H9 (cell line): ENCODE data around the gene MRC2. TPM values are rescaled to one million over a fixed set of nuclear protein-coding genes. Genes with fewer than 3 reads are reported as not detected.

Experiments
- DNase-seq: peaks from one replicate; pipeline ENCODE4 v3.0.0-alpha.2; 2017
- H2AFZ ChIP-seq: one replicate; pipeline ENCODE4 v1.6.1; 2013; ENCODE audit warnings: mild to moderate bottlenecking, low read length, control low read depth, moderate library complexity
- H2AK5ac ChIP-seq: 2 replicates; pipeline ENCODE4 v1.6.1; 2013; ENCODE audit warnings: low read length, control low read depth, mixed read lengths; ENCODE audit not compliant: insufficient read length
- H2BK120ac ChIP-seq: one replicate; pipeline ENCODE4 v1.6.1; 2013; ENCODE audit warnings: low read depth, mild to moderate bottlenecking, low read length, control low read depth, inconsistent platforms; ENCODE audit not compliant: poor library complexity, severe bottlenecking
- H2BK12ac ChIP-seq: 2 replicates; pipeline ENCODE4 v1.6.1; 2013; ENCODE audit warnings: low read length, control low read depth, mixed read lengths, low read depth; ENCODE audit not compliant: insufficient read length
- H2BK15ac ChIP-seq: 2 replicates; pipeline ENCODE4 v1.6.1; 2013; ENCODE audit warnings: low read depth, low read length, control low read depth
- H2BK20ac ChIP-seq: one replicate; pipeline ENCODE4 v1.6.1; 2013; ENCODE audit warnings: low read depth, mild to moderate bottlenecking, low read length, control low read depth, inconsistent platforms; ENCODE audit not compliant: poor library complexity, severe bottlenecking
- H2BK5ac ChIP-seq: 2 replicates; pipeline ENCODE4 v1.6.1; 2013; ENCODE audit warnings: low read length, control low read depth, mixed read lengths; ENCODE audit not compliant: insufficient read length
- H3K14ac ChIP-seq: 2 replicates; pipeline ENCODE4 v1.6.1; 2013; ENCODE audit warnings: low read length, control low read depth; ENCODE audit not compliant: insufficient read depth
- H3K18ac ChIP-seq: 2 replicates; pipeline ENCODE4 v1.6.1; 2013; ENCODE audit warnings: low read depth, mild to moderate bottlenecking, mixed read lengths, low read length, control low read depth; ENCODE audit not compliant: insufficient read length
- H3K23ac ChIP-seq: 2 replicates; pipeline ENCODE4 v1.6.1; 2013; ENCODE audit warnings: low read length, control low read depth, mixed read lengths, low read depth; ENCODE audit not compliant: insufficient read length
- H3K23me2 ChIP-seq: 2 replicates; pipeline ENCODE4 v1.6.1; 2013; ENCODE audit warnings: low read depth, mild to moderate bottlenecking, mixed read lengths, low read length, control low read depth; ENCODE audit not compliant: insufficient read length, poor library complexity, severe bottlenecking
- H3K27ac ChIP-seq: 2 replicates; pipeline ENCODE4 v1.5.1; 2013; ENCODE audit warnings: low read length, control low read depth, mixed read lengths, low read depth; ENCODE audit not compliant: insufficient read length
- H3K27me3 ChIP-seq: 2 replicates; pipeline ENCODE4 v1.6.1; 2013; ENCODE audit warnings: low read length, control low read depth, inconsistent platforms; ENCODE audit not compliant: insufficient read depth
- H3K4ac ChIP-seq: 2 replicates; pipeline ENCODE4 v1.6.1; 2013; ENCODE audit warnings: low read depth, mild to moderate bottlenecking, control low read depth, inconsistent platforms, low read length, moderate library complexity
- H3K4me1 ChIP-seq: 2 replicates; pipeline ENCODE4 v1.6.1; 2013; ENCODE audit warnings: low read length, control low read depth, inconsistent platforms; ENCODE audit not compliant: insufficient read depth
- H3K4me2 ChIP-seq: 2 replicates; pipeline ENCODE4 v1.6.1; 2013; ENCODE audit warnings: low read length, control low read depth, mixed read lengths; ENCODE audit not compliant: insufficient read length, insufficient read depth
- H3K56ac ChIP-seq: 2 replicates; pipeline ENCODE4 v1.6.1; 2013; ENCODE audit warnings: low read depth, mild to moderate bottlenecking, mixed read lengths, low read length, control low read depth; ENCODE audit not compliant: insufficient read length
- H3K79me1 ChIP-seq: 2 replicates; pipeline ENCODE4 v1.6.1; 2013; ENCODE audit warnings: low read depth, mild to moderate bottlenecking, moderate library complexity, low read length, control low read depth, inconsistent platforms; ENCODE audit not compliant: insufficient read depth, poor library complexity, severe bottlenecking
- H3K79me2 ChIP-seq: 2 replicates; pipeline ENCODE4 v1.6.1; 2013; ENCODE audit warnings: low read length, control low read depth, inconsistent platforms; ENCODE audit not compliant: insufficient read depth
- H3K9ac ChIP-seq: 2 replicates; pipeline ENCODE4 v1.6.1; 2013; ENCODE audit warnings: low read length, control low read depth, mixed read lengths; ENCODE audit not compliant: insufficient read length; ENCODE audit errors: extremely low read depth
- H3K9me3 ChIP-seq: one replicate; pipeline ENCODE4 v1.6.1; 2013; ENCODE audit warnings: low read depth, low read length, inconsistent platforms; ENCODE audit not compliant: control insufficient read depth
- H3T11ph ChIP-seq: one replicate; pipeline ENCODE4 v1.6.1; 2013; ENCODE audit warnings: mild to moderate bottlenecking, low read length, control low read depth, inconsistent platforms
- H4K20me1 ChIP-seq: one replicate; pipeline ENCODE4 v1.6.1; 2013; ENCODE audit not compliant: control insufficient read depth, insufficient read length, insufficient read depth
- H4K5ac ChIP-seq: 2 replicates; pipeline ENCODE4 v1.6.1; 2013; ENCODE audit warnings: low read depth, mild to moderate bottlenecking, mixed read lengths, low read length, control low read depth; ENCODE audit not compliant: insufficient read length
- H4K8ac ChIP-seq: replicated peaks from 2 replicates; pipeline ENCODE4 v1.6.1; 2013; ENCODE audit warnings: low read length, control low read depth, mixed read lengths, low read depth; ENCODE audit not compliant: insufficient read length
- H4K91ac ChIP-seq: 2 replicates; pipeline ENCODE4 v1.6.1; 2013; ENCODE audit warnings: low read depth, mild to moderate bottlenecking, moderate library complexity, mixed read lengths, low read length, control low read depth; ENCODE audit not compliant: insufficient read length
- H3K27ac Mint-ChIP-seq, 3 experiments: 2 replicates in 2 of 3; 3 replicates in 1 of 3; pipeline ENCODE4 v1.8.0; 2020 to 2021; ENCODE audit warnings: mixed read lengths in 3 of 3, mild to moderate bottlenecking in 1 of 3, moderate library complexity in 1 of 3
- H3K27me3 Mint-ChIP-seq: 2 replicates; pipeline ENCODE4 v1.8.0; 2021; ENCODE audit warnings: low read depth, mild to moderate bottlenecking, moderate library complexity, mixed read lengths
- H3K36me3 Mint-ChIP-seq, 3 experiments: 2 replicates in 2 of 3; 3 replicates in 1 of 3; pipeline ENCODE4 v1.8.0; 2020 to 2021; ENCODE audit warnings: low read depth in 3 of 3, mixed read lengths in 3 of 3; ENCODE audit not compliant: insufficient read depth in 1 of 3
- H3K4me1 Mint-ChIP-seq, 2 experiments: 2 replicates each; pipeline ENCODE4 v1.8.0; 2020; ENCODE audit warnings: mixed read lengths in 2 of 2
- H3K4me3 Mint-ChIP-seq, 2 experiments: 2 replicates in 1 of 2; 3 replicates in 1 of 2; pipeline ENCODE4 v1.8.0; 2020 to 2021; ENCODE audit warnings: mild to moderate bottlenecking in 2 of 2, mixed read lengths in 2 of 2, moderate library complexity in 1 of 2
- H3K9me3 Mint-ChIP-seq, 2 experiments: 2 replicates in 1 of 2; 3 replicates in 1 of 2; pipeline ENCODE4 v1.8.0; 2020; ENCODE audit warnings: mild to moderate bottlenecking in 2 of 2, mixed read lengths in 2 of 2, moderate library complexity in 1 of 2
- WGBS: extraction: QIAGEN DNeasy Blood & Tissue Kit; methylation state at CpG from one replicate; pipeline ENCODE4 v1.1.7; 2013; ENCODE audit warnings: missing lambda C conversion rate, low lambda C conversion rate, mixed read lengths; ENCODE audit not compliant: insufficient read length; ENCODE audit errors: extremely low coverage; 5-methylcytosine and 5-hydroxymethylcytosine counted together
- total RNA-seq: library from RNA; stranded (reverse); gene quantifications from 2 replicates; pipeline ENCODE4 v1.2.1, GENCODE V29; 2021
- TF ChIP-seq, protein P1 (sequence below): fragments of 200-600 bp; sonication (generic); conservative IDR thresholded peaks from 3 replicates; pipeline ENCODE4 v1.8.0; 2021; ENCODE audit warnings: antibody characterized with exemption, mild to moderate bottlenecking

MRC2 gene
- total RNA-seq, 1 experiment from 2014 or later = 18.7 TPM

DNA sequence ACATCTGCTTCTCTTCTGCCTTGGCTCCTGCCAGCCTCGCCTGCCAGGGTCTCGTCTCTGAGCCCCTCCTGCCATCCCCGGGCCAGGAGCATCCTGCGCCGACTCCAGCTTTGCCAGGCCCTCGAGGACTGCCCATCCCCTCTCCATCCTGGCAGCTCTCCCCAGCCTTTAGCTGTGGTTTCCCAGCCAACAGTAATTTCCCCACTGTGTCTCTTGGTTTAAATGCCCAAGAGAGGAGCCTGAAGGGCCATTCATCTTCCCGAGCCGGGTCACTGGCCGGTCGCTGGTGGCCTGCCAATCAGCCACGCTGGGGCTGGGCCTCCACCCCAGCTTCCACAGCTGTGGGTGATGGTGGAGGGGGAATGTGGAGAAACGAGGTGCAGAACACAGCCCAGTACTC lies 47.8 kb downstream of the MRC2 start:
- H2AFZ ChIP-seq = no peak overlapping the region
- H3K4me1 Mint-ChIP-seq = peaks cover 2 to 14% of the 10 kb centered on the region in 2 experiments; a peak in 3 of 4 replicates
- H3K23ac ChIP-seq = no peak overlapping the region
- H3K27ac Mint-ChIP-seq = no peak overlapping the region
- no peaks in the 10 kb centered on the region for H3K79me2 ChIP-seq
- no peak overlapping the region for H2BK20ac ChIP-seq
- H2BK15ac ChIP-seq = no peak overlapping the region
- H3K27ac ChIP-seq = no peak overlapping the region
- no peaks in the 10 kb centered on the region for H3K23me2 ChIP-seq
- peaks cover 0 to 4% (median 4%) of the 10 kb centered on the region in 3 experiments; a peak in 1 of 7 replicates for H3K36me3 Mint-ChIP-seq
- H3K4me1 ChIP-seq = no peaks in the 10 kb centered on the region
- H4K8ac ChIP-seq = no peak overlapping the region
- no peak overlapping the region for H3K18ac ChIP-seq
- no peak overlapping the region for H4K91ac ChIP-seq
- H3K56ac ChIP-seq = no peak overlapping the region
- no peaks in the 10 kb centered on the region for H3K27me3 Mint-ChIP-seq
- H3K14ac ChIP-seq = no peak overlapping the region; the same call in 1 of the 2 replicates
- H3T11ph ChIP-seq = no peak overlapping the region
- no CpG with 5 or more reads among the region's 12 CpGs for WGBS
- no peak overlapping the region for H2AK5ac ChIP-seq
- H3K9me3 Mint-ChIP-seq = no peaks in the 10 kb centered on the region
- no peaks in the 10 kb centered on the region for H3K9me3 ChIP-seq
- H3K4me2 ChIP-seq = no peak overlapping the region
- H4K5ac ChIP-seq = no peak overlapping the region
- H2BK12ac ChIP-seq = no peak overlapping the region
- H2BK120ac ChIP-seq = no peak overlapping the region
- no peak overlapping the region for H3K4me3 Mint-ChIP-seq
- H2BK5ac ChIP-seq = no peak overlapping the region
- DNase-seq = no peak
- no peak overlapping the region for H3K9ac ChIP-seq
- no peak overlapping the region for H3K4ac ChIP-seq
- H3K27me3 ChIP-seq = no peaks in the 10 kb centered on the region
- TF ChIP-seq, protein P1, sequence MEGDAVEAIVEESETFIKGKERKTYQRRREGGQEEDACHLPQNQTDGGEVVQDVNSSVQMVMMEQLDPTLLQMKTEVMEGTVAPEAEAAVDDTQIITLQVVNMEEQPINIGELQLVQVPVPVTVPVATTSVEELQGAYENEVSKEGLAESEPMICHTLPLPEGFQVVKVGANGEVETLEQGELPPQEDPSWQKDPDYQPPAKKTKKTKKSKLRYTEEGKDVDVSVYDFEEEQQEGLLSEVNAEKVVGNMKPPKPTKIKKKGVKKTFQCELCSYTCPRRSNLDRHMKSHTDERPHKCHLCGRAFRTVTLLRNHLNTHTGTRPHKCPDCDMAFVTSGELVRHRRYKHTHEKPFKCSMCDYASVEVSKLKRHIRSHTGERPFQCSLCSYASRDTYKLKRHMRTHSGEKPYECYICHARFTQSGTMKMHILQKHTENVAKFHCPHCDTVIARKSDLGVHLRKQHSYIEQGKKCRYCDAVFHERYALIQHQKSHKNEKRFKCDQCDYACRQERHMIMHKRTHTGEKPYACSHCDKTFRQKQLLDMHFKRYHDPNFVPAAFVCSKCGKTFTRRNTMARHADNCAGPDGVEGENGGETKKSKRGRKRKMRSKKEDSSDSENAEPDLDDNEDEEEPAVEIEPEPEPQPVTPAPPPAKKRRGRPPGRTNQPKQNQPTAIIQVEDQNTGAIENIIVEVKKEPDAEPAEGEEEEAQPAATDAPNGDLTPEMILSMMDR = no peak
- H3K79me1 ChIP-seq = no peaks in the 10 kb centered on the region
- no peaks in the 10 kb centered on the region for H4K20me1 ChIP-seq
